Fibroblast of lung (primary cell): ENCODE results near the gene METTL22. TPM values are rescaled to one million over a fixed set of nuclear protein-coding genes. Genes with fewer than 3 reads are reported as not detected.

Experiments
- DNase-seq, 2 donors: peaks; one replicate each; pipeline versions ENCODE4 v3.0.0 to v3.0.0-alpha.2; 2010; ENCODE audit warnings: low read depth in 2 of 2
- H2AFZ ChIP-seq: 2 replicates; pipeline ENCODE4 v1.5.1; 2012; ENCODE audit warnings: low read length, control low read depth, inconsistent platforms
- H3K27ac ChIP-seq: 2 replicates; pipeline ENCODE4 v1.5.1; 2011; ENCODE audit warnings: low read length, control low read depth; ENCODE audit not compliant: insufficient read depth
- H3K27me3 ChIP-seq: 2 replicates; pipeline ENCODE4 v1.5.1; 2011; ENCODE audit warnings: mild to moderate bottlenecking, low read length; ENCODE audit not compliant: control insufficient read depth, insufficient read depth
- H3K36me3 ChIP-seq: 2 replicates; pipeline ENCODE4 v1.5.1; 2011; ENCODE audit warnings: low read length; ENCODE audit not compliant: control insufficient read depth, insufficient read depth
- H3K4me1 ChIP-seq: 2 replicates; pipeline ENCODE4 v1.5.1; 2011; ENCODE audit warnings: low read length; ENCODE audit not compliant: control insufficient read depth, insufficient read depth; ENCODE audit errors: extremely low read depth
- H3K4me2 ChIP-seq: 2 replicates; pipeline ENCODE4 v1.5.1; 2011; ENCODE audit warnings: low read length, control low read depth; ENCODE audit not compliant: insufficient read depth; ENCODE audit errors: extremely low read depth
- H3K4me3 ChIP-seq, 4 experiments: fragments of 200-600 bp in 1 of 4; sonication (generic) in 1 of 4; replicated peaks in 1 of 4; 2 replicates each; pipeline ENCODE4 v1.5.1; 2011 to 2016; ENCODE audit warnings: low read length in 4 of 4, low read depth in 3 of 4, mild to moderate bottlenecking in 3 of 4, control low read depth in 2 of 4, inconsistent platforms in 1 of 4, mixed read lengths in 1 of 4; ENCODE audit not compliant: insufficient read depth in 1 of 4; ENCODE audit errors: control extremely low read depth in 1 of 4
- H3K79me2 ChIP-seq: 2 replicates; pipeline ENCODE4 v1.5.1; 2012; ENCODE audit warnings: mild to moderate bottlenecking, low read length, inconsistent platforms; ENCODE audit not compliant: control insufficient read depth, insufficient read depth
- H3K9ac ChIP-seq: 2 replicates; pipeline ENCODE4 v1.5.1; 2011; ENCODE audit warnings: mild to moderate bottlenecking, low read length, control low read depth; ENCODE audit not compliant: insufficient read depth
- H3K9me3 ChIP-seq: 2 replicates; pipeline ENCODE4 v1.5.1; 2012; ENCODE audit warnings: low read depth, low read length; ENCODE audit not compliant: control insufficient read depth, insufficient read depth
- H4K20me1 ChIP-seq: 2 replicates; pipeline ENCODE4 v1.5.1; 2011; ENCODE audit warnings: low read length; ENCODE audit not compliant: control insufficient read depth, insufficient read depth; ENCODE audit errors: extremely low read depth
- CTCF ChIP-seq, 2 donors: IDR thresholded peaks in 1 of 2; conservative IDR thresholded peaks in 1 of 2; 1 replicate in 1 of 2; 2 replicates in 1 of 2; pipeline ENCODE4 v1.5.1; 2011 to 2012; ENCODE audit warnings: low read length in 2 of 2, control low read depth in 1 of 2, inconsistent platforms in 1 of 2, low read depth in 1 of 2, mild to moderate bottlenecking in 1 of 2
- EZH2 ChIP-seq: IDR thresholded peaks from 2 replicates; pipeline ENCODE4 v1.5.1; 2012; ENCODE audit warnings: low read length, control low read depth, mild to moderate bottlenecking; ENCODE audit errors: missing control alignments
- polyA plus RNA-seq, 2 donors: library from polyadenylated mRNA; depleted of rRNA in 1 of 2; stranded (reverse) in 1 of 2; unstranded in 1 of 2; fragments of >200 nt; gene quantifications; 2 replicates each; pipeline ENCODE4 v1.2.1, GENCODE V29; 2011 to 2012; ENCODE audit warnings: missing spikeins in 1 of 2
- total RNA-seq: library from RNA; depleted of rRNA; stranded (reverse); fragments of >200 nt; gene quantifications from 2 replicates; pipeline ENCODE4 v1.2.1, GENCODE V29; 2014

Gene METTL22
- total and polyA plus RNA-seq, 2 donors (not counting 1 experiment from before 2014, with no cell fraction given) = 27.4 to 30.8 TPM

GRCh38 chr16:8639694-8640093 is 18.2 kb downstream of the METTL22 start:
- H3K4me1 ChIP-seq = no peaks in the 10 kb centered on the region
- TF ChIP-seq CTCF (conservative IDR thresholded peaks at IDR 0.05 in 1 of 2, IDR thresholded peaks at IDR 0.05 in 1 of 2; ENCODE audit: low read depth in 1 of 2, low read length in 2 of 2) = no peak
- no peak for TF ChIP-seq EZH2
- no peak overlapping the region for H3K9ac ChIP-seq
- H4K20me1 ChIP-seq = no peaks in the 10 kb centered on the region
- no peak overlapping the region for H3K4me3 ChIP-seq
- H3K4me2 ChIP-seq = no peak overlapping the region
- H3K27me3 ChIP-seq = no peaks in the 10 kb centered on the region
- no peak overlapping the region for H2AFZ ChIP-seq
- no peak for DNase-seq
- peaks cover 31% of the 10 kb centered on the region for H3K36me3 ChIP-seq
- H3K27ac ChIP-seq = no peak overlapping the region
- no peaks in the 10 kb centered on the region for H3K79me2 ChIP-seq
- H3K9me3 ChIP-seq = no peaks in the 10 kb centered on the region

DNA sequence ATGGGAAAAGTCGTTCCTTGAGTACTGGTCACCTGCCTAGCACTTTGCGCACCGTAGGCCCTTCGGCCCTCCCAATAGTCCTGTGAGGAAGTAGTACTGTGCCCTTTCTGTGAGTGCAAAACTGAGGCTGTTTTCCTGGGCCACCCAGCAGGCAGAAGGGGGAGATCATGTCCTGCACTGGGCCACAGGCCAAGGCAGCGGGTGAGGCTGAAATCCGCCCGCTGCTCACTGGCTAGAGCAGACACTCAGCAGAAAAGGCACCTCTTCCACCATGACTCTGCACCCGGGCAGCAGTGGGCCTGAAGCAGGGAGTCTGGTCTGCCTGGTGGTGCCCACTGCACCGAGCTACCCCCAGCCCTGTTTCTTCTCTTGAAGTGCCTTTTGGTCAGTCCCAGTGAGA is 20.2 kb downstream of the METTL22 start:
- no peaks in the 10 kb centered on the region for H3K27me3 ChIP-seq
- no peak for TF ChIP-seq EZH2
- no peak for TF ChIP-seq CTCF (conservative IDR thresholded peaks at IDR 0.05 in 1 of 2, IDR thresholded peaks at IDR 0.05 in 1 of 2; ENCODE audit: low read depth in 1 of 2, low read length in 2 of 2)
- DNase-seq = no peak
- H2AFZ ChIP-seq = no peak overlapping the region
- no peak overlapping the region for H3K27ac ChIP-seq
- H3K4me3 ChIP-seq = no peak overlapping the region
- no peaks in the 10 kb centered on the region for H3K4me1 ChIP-seq
- H3K79me2 ChIP-seq = no peaks in the 10 kb centered on the region
- H4K20me1 ChIP-seq = no peaks in the 10 kb centered on the region
- no peak overlapping the region for H3K9ac ChIP-seq
- H3K36me3 ChIP-seq = peaks cover 35% of the 10 kb centered on the region
- H3K9me3 ChIP-seq = no peaks in the 10 kb centered on the region
- no peak overlapping the region for H3K4me2 ChIP-seq

GRCh38 chr16:8642146-8642545 is 20.6 kb downstream of the METTL22 start:
- no peak overlapping the region for H3K9ac ChIP-seq
- H2AFZ ChIP-seq = no peak overlapping the region
- peaks cover 38% of the 10 kb centered on the region for H3K36me3 ChIP-seq
- no peaks in the 10 kb centered on the region for H3K27me3 ChIP-seq
- H4K20me1 ChIP-seq = no peaks in the 10 kb centered on the region
- no peak overlapping the region for H3K4me3 ChIP-seq
- H3K9me3 ChIP-seq = no peaks in the 10 kb centered on the region
- H3K4me2 ChIP-seq = no peak overlapping the region
- H3K4me1 ChIP-seq = no peaks in the 10 kb centered on the region
- TF ChIP-seq CTCF (conservative IDR thresholded peaks at IDR 0.05 in 1 of 2, IDR thresholded peaks at IDR 0.05 in 1 of 2; ENCODE audit: low read depth in 1 of 2, low read length in 2 of 2) = no peak
- no peak for TF ChIP-seq EZH2
- H3K79me2 ChIP-seq = no peaks in the 10 kb centered on the region
- DNase-seq = no peak
- H3K27ac ChIP-seq = no peak overlapping the region
